GM21786 (cell line): ENCODE measurements around the gene ITPR3.

Experiments
- ATAC-seq: cut with Tn5 transposase; IDR thresholded peaks from one replicate; pipeline ENCODE4 v1.9.1; 2021; ENCODE audit not compliant: unreplicated experiment

The ITPR3 gene

GRCh38 chr6:33664506-33665057 lies 43.5 kb downstream of the ITPR3 start:
- ATAC-seq, result no peak

- ATAC-seq, result no peak
These were observed 44.8 kb downstream of the ITPR3 start for GRCh38 chr6:33665957-33666356.

- no peak for ATAC-seq
These were observed 46.0 kb downstream of the ITPR3 start for GRCh38 chr6:33667072-33667471.

- ATAC-seq, result no peak
These were observed 46.7 kb downstream of the ITPR3 start for GRCh38 chr6:33667776-33668175.

GRCh38 chr6:33668328-33668727 lies 47.2 kb downstream of the ITPR3 start:
- ATAC-seq, result no peak

- no peak for ATAC-seq
These were observed 47.8 kb downstream of the ITPR3 start for GRCh38 chr6:33668914-33669313.

- ATAC-seq, result no peak
These were observed 49.1 kb downstream of the ITPR3 start for GRCh38 chr6:33670086-33670660.

- no peak for ATAC-seq
These were observed 50.0 kb downstream of the ITPR3 start for GRCh38 chr6:33670971-33671743.

GRCh38 chr6:33671744-33672072 lies 50.6 kb downstream of the ITPR3 start:
- ATAC-seq, result no peak

GRCh38 chr6:33672808-33673207 lies 51.7 kb downstream of the ITPR3 start:
- no peak for ATAC-seq

GRCh38 chr6:33673851-33674250 lies 52.7 kb downstream of the ITPR3 start:
- ATAC-seq, result no peak

GRCh38 chr6:33675968-33676367 lies 54.8 kb downstream of the ITPR3 start:
- ATAC-seq, result no peak

- ATAC-seq, result no peak
These were observed 55.5 kb downstream of the ITPR3 start for GRCh38 chr6:33676416-33677142.

GRCh38 chr6:33677143-33677660 lies 56.1 kb downstream of the ITPR3 start:
- no peak for ATAC-seq

GRCh38 chr6:33677689-33678088 lies 56.6 kb downstream of the ITPR3 start:
- no peak for ATAC-seq

- no peak for ATAC-seq
These were observed 57.3 kb downstream of the ITPR3 start for GRCh38 chr6:33678233-33678931.

GRCh38 chr6:33678932-33679490 lies 57.9 kb downstream of the ITPR3 start:
- ATAC-seq, result no peak

GRCh38 chr6:33679761-33680160 lies 58.6 kb downstream of the ITPR3 start:
- ATAC-seq, result no peak

- ATAC-seq, result no peak
These were observed 61.2 kb downstream of the ITPR3 start for GRCh38 chr6:33682341-33682740.

- no peak for ATAC-seq
These were observed 62.0 kb downstream of the ITPR3 start for GRCh38 chr6:33683051-33683571.
